HepG2 (cell line): ENCODE data around the gene COL25A1. TPM values are rescaled to one million over a fixed set of nuclear protein-coding genes. Genes with fewer than 3 reads are reported as not detected.

Experiments
- BATF2 ChIP-seq: sonication (generic); formaldehyde crosslinking; IDR thresholded peaks from 2 replicates; pipeline ENCODE4 v1.8.0; 2022; ENCODE audit warnings: mild to moderate bottlenecking, missing genetic modification reagents, moderate library complexity
- EEA1 ChIP-seq: sonication (generic); formaldehyde crosslinking; IDR thresholded peaks from 2 replicates; pipeline ENCODE4 v1.5.1; 2020; ENCODE audit warnings: mild to moderate bottlenecking, missing genetic modification reagents, borderline replicate concordance
- ERF ChIP-seq: IDR thresholded peaks from 2 replicates; pipeline ENCODE4 v1.6.1; 2018; ENCODE audit warnings: missing biosample characterization, missing genetic modification reagents
- HDAC2 ChIP-seq: sonication (generic); formaldehyde crosslinking; IDR thresholded peaks from 2 replicates; pipeline ENCODE4 v1.4.0; 2020; ENCODE audit warnings: missing genetic modification reagents
- MXD1 ChIP-seq: sonication (generic); formaldehyde crosslinking; IDR thresholded peaks from 2 replicates; pipeline ENCODE4 v1.4.0; 2020; ENCODE audit warnings: mild to moderate bottlenecking, missing genetic modification reagents
- RBAK ChIP-seq: sonication (generic); formaldehyde crosslinking; IDR thresholded peaks from 2 replicates; pipeline ENCODE4 v1.5.1; 2020; ENCODE audit warnings: mild to moderate bottlenecking, missing genetic modification reagents
- ZFAT ChIP-seq: sonication (generic); formaldehyde crosslinking; conservative IDR thresholded peaks from 2 replicates; pipeline ENCODE4 v1.8.1; 2023; ENCODE audit warnings: missing genetic modification reagents, inconsistent platforms
- ZNF18 ChIP-seq: sonication (generic); formaldehyde crosslinking; IDR thresholded peaks from 2 replicates; pipeline ENCODE4 v1.8.0; 2022; ENCODE audit warnings: mild to moderate bottlenecking, missing genetic modification reagents; ENCODE audit not compliant: insufficient replicate concordance
- ZNF451 ChIP-seq: sonication (generic); formaldehyde crosslinking; IDR thresholded peaks from 2 replicates; pipeline ENCODE4 v1.5.0; 2020; ENCODE audit warnings: mild to moderate bottlenecking, missing genetic modification reagents
- ZNF687 ChIP-seq: sonication (generic); formaldehyde crosslinking; IDR thresholded peaks from 2 replicates; pipeline ENCODE4 v1.5.1; 2020; ENCODE audit warnings: mild to moderate bottlenecking, missing genetic modification reagents, moderate library complexity
- ZSCAN20 ChIP-seq: sonication (generic); formaldehyde crosslinking; IDR thresholded peaks from 2 replicates; pipeline ENCODE4 v1.4.0; 2020; ENCODE audit warnings: missing genetic modification reagents, mild to moderate bottlenecking, borderline replicate concordance
- polyA plus RNA-seq, 8 experiments: library from polyadenylated mRNA; depleted of rRNA in 3 of 8; stranded (reverse) in 7 of 8; unstranded in 1 of 8; fragments of >200 nt; fragmentation: Illumina TruSeq in 4 of 8; extraction: Trizol in 4 of 8; gene quantifications; 2 replicates each; pipeline versions ENCODE4 v1.2.1 to v1.2.3, GENCODE V29; 2011 to 2016; ENCODE audit warnings: low read depth in 4 of 8, missing spikeins in 1 of 8, mixed read lengths in 1 of 8; ENCODE audit not compliant: insufficient read depth in 1 of 8
- total RNA-seq, 5 experiments: library from RNA; depleted of rRNA; stranded (reverse); fragments of >200 nt; fragmentation: Illumina TruSeq; extraction: Trizol; gene quantifications; 2 replicates each; pipeline ENCODE4 v1.2.3, GENCODE V29; 2016; ENCODE audit warnings: low read depth in 1 of 5

COL25A1 gene
- total and polyA plus RNA-seq, 2 of the 13 experiments (the other 11 are each of a cell fraction or from before 2014, with no cell fraction given), result not detected

- TF ChIP-seq ERF (CRISPR knock-in tag) (0 out of 2 replicates have a peak, but pooled peaks have one; percentile 32), EEA1 (CRISPR knock-in tag) (0 out of 2 replicates have a peak, but pooled peaks have one; percentile 6), ZFAT (CRISPR knock-in tag) (no peak), HDAC2 (CRISPR knock-in tag) (0 out of 2 replicates have a peak, but pooled peaks have one; percentile 7), MXD1 (CRISPR knock-in tag) (0 out of 2 replicates have a peak, but pooled peaks have one; percentile 26), ZNF18 (CRISPR knock-in tag) (peak; percentile 41), BATF2 (CRISPR knock-in tag) (0 out of 2 replicates have a peak, but pooled peaks have one; percentile 56), ZSCAN20 (CRISPR knock-in tag) (no peak), ZNF451 (CRISPR knock-in tag) (peak; percentile 70; the same call in 1 of the 2 replicates), ZNF687 (peak; percentile 89), RBAK (CRISPR knock-in tag) (no peak)
These were observed 539.8 kb downstream of the COL25A1 start, which contains the start of gene ETNPPL (continued) for GRCh38 chr4:108762559-108763225.

Other genes with a start within 250 kb of the COL25A1 start
- gene SEC24B, start 131.2 kb upstream of the COL25A1 start, total RNA-seq (2016; rRNA removed; fragmentation: Illumina TruSeq; extraction: Trizol), result 14.6 and 22.9 TPM in 2 replicates
- gene SEC24B, start 131.2 kb upstream of the COL25A1 start, polyA plus RNA-seq (2011; rRNA removed), result 27.3 and 39.0 TPM in 2 replicates